ENCODE measurements around the gene TRIP6. TPM values are rescaled to one million over a fixed set of nuclear protein-coding genes. Genes with fewer than 3 reads are reported as not detected.

The TRIP6 gene
- total RNA-seq, 2 experiments from 2014 or later = 22.2 to 31.1 TPM

DNA sequence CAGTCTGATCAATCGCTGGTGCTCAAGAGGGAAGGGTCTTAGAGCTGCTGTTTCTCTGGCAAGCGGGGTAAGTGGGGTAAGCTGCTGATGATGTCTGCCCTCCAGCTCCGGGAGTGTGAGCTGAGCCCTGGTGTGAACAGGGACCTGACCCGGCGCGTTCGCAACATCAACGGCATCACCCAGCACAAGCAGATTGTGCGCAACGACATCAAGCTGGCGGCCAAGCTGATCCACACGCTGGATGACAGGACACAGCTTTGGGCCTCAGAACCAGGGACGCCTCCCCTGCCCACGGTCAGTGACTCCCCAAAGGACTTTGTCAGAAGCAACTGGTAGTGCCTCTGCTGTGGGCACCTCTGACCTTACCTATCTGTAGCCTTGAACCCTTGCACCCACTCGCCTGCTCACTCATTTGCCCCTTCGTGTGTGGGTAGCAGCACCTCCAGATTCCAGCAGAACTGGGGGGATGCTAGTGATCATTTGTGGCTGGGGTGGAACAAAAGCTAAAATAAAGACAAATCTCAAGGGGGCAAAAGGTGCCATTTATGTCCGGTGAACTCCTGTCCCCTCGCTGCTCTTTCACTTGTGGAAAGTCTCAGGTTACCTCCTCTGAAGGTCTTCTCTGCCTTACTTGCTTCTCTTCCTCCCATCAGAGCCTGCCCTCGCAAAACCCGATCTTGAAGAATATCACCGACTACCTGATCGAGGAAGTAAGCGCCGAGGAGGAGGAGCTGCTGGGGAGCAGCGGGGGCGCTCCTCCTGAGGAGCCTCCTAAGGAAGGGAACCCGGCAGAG, 19.2 kb downstream of the TRIP6 start:
- no peak overlapping the region for H3K4me3 Mint-ChIP-seq
- ATAC-seq (no peak), DNase-seq (no peak)
- no peaks in the 10 kb centered on the region for H3K9me3 Mint-ChIP-seq (ENCODE audit: low read depth)
- H3K36me3 Mint-ChIP-seq (ENCODE audit: low read depth) = peaks cover 65% of the 10 kb centered on the region
- H3K27ac Mint-ChIP-seq = peak overlapping the region; percentile 53
- H3K4me1 Mint-ChIP-seq = peaks cover 40% of the 10 kb centered on the region
- ChIA-PET POLR2A (interaction anchor here (5.6 kb wide), 1 partner anchor 11 kb away, joined by 73 read pairs; the partner anchor contains the start of gene SRRT), CTCF (interaction anchor here (0.6 to 3.5 kb wide), 3 partner anchors 9 to 1412 kb away, joined by 3 to 24 read pairs (median 3); partner anchors contain the start of gene SRRT)
- peaks cover 2% of the 10 kb centered on the region for H3K27me3 Mint-ChIP-seq
- intact Hi-C loops (cut with DNase I, micrococcal nuclease) = loop anchor here in 1 of 2 experiments (5.0 kb wide), 2 partner anchors 266 to 281 kb away; partner anchors contain the start of genes AP1S1 and VGF

DNA sequence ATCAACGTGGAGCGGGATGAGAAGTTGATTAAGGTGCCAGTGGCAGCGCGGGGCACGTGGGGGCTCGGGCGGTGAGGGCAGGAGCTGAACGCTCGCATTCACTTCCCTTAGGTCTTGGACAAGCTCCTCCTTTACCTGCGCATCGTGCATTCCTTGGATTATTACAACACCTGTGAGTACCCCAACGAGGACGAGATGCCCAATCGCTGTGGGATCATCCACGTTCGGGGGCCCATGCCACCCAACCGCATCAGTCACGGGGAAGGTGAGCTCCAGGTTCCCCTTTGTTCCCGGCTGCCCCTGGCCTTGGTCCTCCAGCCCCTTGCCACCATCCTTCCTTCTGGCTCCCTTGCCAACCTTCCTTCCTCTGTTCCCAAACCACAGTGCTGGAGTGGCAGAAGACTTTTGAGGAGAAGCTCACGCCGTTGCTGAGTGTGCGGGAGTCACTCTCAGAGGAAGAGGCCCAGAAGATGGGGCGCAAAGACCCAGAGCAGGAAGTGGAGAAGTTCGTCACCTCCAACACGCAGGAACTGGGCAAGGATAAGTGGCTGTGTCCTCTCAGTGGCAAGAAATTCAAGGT, 19.8 kb downstream of the TRIP6 start:
- Mint-ChIP-seq H3K27ac (peak overlapping the region; percentile 91), H3K9me3 (ENCODE audit: low read depth) (no peaks in the 10 kb centered on the region), H3K4me1 (peaks cover 45% of the 10 kb centered on the region), H3K36me3 (ENCODE audit: low read depth) (peaks cover 61% of the 10 kb centered on the region), H3K27me3 (peaks cover 7% of the 10 kb centered on the region), H3K4me3 (peak overlapping the region; percentile 77)
- CTCF ChIA-PET = interaction anchor here (0.7 to 3.5 kb wide), 3 partner anchors 9 to 84 kb away, joined by 3 to 24 read pairs (median 3); partner anchors contain the start of gene SRRT
- no peak for ATAC-seq
- peak; percentile 39 for DNase-seq
- POLR2A ChIA-PET = interaction anchor here (2.0 to 5.6 kb wide), 2 partner anchors 9 to 11 kb away, joined by 9 to 73 read pairs; partner anchors contain the start of gene SRRT
- intact Hi-C loops (cut with DNase I, micrococcal nuclease) = loop anchor here (1.0 to 5.0 kb wide), 3 partner anchors 12 to 280 kb away; partner anchors contain the start of genes AP1S1 (in 1 of the 2), SRRT (in 1 of the 2) and VGF (in 1 of the 2)

DNA sequence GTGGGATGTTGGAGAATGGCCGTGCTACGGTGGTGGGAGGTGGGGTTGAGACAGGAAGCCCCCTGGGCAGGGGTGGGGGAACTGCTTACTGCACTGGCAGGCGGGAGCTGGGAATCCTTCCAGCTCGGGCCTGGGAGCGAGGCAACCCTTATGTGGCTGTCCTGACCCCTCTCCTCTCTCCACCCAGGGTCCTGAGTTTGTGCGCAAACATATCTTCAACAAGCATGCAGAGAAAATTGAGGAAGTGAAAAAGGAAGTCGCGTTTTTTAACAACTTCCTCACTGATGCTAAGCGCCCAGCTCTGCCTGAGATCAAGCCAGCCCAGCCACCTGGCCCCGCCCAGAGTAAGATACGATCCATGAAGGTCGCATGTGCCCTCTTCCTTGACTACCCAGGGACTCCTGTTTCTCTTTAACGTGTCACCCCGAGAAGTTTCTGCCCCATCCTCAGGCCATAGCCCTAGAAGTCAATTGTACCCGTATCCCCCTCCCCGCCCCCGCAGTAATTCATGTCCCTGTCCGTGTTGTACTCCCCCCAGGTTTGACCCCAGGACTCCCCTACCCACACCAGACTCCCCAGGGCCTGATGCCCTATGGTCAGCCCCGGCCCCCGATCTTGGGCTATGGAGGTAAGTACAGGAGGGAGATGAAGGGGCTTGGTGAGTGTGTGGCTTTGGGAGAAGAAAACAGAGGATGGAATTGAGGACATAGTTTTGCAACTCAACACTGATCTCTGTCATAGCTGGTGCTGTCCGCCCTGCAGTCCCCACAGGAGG, 20.5 kb downstream of the TRIP6 start:
- ChIA-PET CTCF (interaction anchor here (0.6 to 3.5 kb wide), 7 partner anchors 8 to 208 kb away, joined by 3 to 24 read pairs (median 4); partner anchors contain the start of genes POP7 and SRRT), POLR2A (interaction anchor here (2.0 to 5.6 kb wide), 2 partner anchors 9 to 12 kb away, joined by 9 to 73 read pairs; partner anchors contain the start of gene SRRT)
- intact Hi-C loops (cut with DNase I, micrococcal nuclease) = loop anchor here (1.0 to 5.0 kb wide), 5 partner anchors 12 to 280 kb away; partner anchors contain the start of genes AP1S1 (in 1 of the 2), SLC12A9 (in 1 of the 2), SRRT (in 1 of the 2) and TRIM56 (in 1 of the 2)
- ATAC-seq = peak; percentile 32
- H3K27me3 Mint-ChIP-seq = peaks cover 11% of the 10 kb centered on the region
- H3K4me3 Mint-ChIP-seq = peak overlapping the region; percentile 77
- H3K27ac Mint-ChIP-seq = peak overlapping the region; percentile 91
- DNase-seq = peak; percentile 72
- H3K9me3 Mint-ChIP-seq (ENCODE audit: low read depth) = no peaks in the 10 kb centered on the region
- H3K4me1 Mint-ChIP-seq = peaks cover 46% of the 10 kb centered on the region
- peaks cover 57% of the 10 kb centered on the region for H3K36me3 Mint-ChIP-seq (ENCODE audit: low read depth)

DNA sequence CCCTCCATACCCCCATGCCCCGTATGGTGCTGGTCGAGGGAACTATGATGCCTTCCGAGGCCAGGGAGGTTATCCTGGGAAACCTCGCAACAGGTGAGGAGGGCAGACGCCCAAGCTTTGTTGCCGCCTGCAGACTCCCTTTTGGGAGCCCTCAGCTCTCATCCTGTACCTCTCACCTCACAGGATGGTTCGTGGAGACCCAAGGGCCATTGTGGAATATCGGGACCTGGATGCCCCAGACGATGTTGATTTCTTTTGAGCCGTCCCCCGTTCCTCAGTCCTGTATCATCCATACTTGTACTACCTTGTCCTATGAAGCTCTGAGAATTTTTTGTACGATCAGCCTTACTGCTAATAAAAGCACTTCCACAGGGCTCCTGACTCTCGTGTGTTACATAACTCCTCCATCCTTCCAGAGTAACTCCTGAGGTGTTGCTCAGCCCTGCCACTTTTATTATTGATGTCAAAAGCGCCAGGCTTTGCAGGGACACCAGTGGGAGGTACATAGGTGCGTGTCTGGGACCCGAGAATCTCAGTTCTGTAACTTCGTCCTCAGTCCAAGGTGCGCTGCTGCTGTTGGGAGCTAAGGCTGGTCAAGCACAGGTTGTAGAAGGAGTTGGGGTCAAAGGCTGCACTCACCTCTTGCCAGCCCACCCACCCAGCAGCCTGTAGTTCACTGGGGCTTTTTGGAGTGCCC, 21.3 kb downstream of the TRIP6 start:
- POLR2A ChIA-PET = interaction anchor here (0.7 to 5.6 kb wide), 3 partner anchors 10 to 1093 kb away, joined by 3 to 73 read pairs (median 9); partner anchors contain the start of gene SRRT
- ATAC-seq (no peak), DNase-seq (peak; percentile 16)

DNA sequence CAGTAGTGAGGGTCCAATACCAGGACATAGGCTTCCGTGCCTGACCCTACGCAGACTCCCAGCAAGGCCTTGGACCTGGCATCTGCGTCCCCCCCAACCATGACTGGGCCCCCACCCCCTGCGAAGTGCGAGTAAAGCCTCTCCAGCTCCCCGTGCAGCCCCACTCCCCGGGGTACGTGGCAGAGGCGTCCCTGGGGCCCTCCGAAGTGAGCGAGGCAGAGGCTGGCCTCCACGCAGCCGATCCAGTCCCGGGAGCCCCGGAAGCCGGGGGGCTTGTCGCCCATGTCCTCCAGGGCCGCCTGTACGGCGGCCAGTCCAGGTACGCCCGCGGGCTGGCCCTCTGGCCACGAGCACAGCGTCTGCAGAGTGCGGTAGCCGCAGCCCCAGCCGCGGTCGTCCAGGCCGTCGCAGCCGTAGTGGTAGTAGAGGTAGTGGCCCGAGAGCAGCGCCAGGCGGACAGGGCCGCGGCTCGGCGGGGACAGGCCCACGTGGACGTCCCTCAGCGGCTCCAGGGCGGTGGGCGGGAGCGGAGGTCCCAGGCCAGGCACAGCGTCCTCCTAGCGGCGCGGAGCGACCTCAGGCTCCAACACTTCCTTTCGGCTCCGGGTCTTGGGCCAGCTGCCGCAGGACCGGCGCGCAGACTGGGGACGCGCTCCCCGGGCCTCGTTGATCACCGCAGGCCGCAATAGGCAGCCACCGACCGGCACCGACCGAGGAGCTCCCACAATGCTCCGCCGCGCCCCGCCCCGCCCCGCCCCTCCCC, 22.0 kb downstream of the TRIP6 start, which contains the start of gene UFSP1:
Gene UFSP1, minus strand, starts transcription at position 728 of the 763 bp plus-strand sequence. Its CDS starts 444 bp downstream, at position 284.
- Mint-ChIP-seq H3K4me1 (peaks cover 42% of the 10 kb centered on the region), H3K9me3 (ENCODE audit: low read depth) (no peaks in the 10 kb centered on the region), H3K27me3 (peaks cover 13% of the 10 kb centered on the region), H3K4me3 (peak within 1 kb of the TSS; percentile 77), H3K36me3 (ENCODE audit: low read depth) (peaks cover 44% of the 10 kb centered on the region), H3K27ac (peak within 1 kb of the TSS; percentile 91)
- intact Hi-C loops (cut with DNase I, micrococcal nuclease) = loop anchor here (1.0 to 5.0 kb wide), 9 partner anchors 14 to 329 kb away; partner anchors contain the start of genes SLC12A9 (in 2 of the 2), AP1S1 (in 1 of the 2), GNB2 (in 1 of the 2) and MOSPD3 (in 1 of the 2)
- ChIA-PET POLR2A (interaction anchor here (0.5 to 5.6 kb wide), 9 partner anchors 9 to 1093 kb away, joined by 3 to 73 read pairs (median 4); partner anchors contain the start of genes FBXO24, LRCH4, POP7 and SLC12A9), CTCF (interaction anchor here (0.6 to 3.5 kb wide), 14 partner anchors 9 to 255 kb away, joined by 3 to 24 read pairs (median 6); partner anchors contain the start of genes POP7, SLC12A9 and SRRT)
- ATAC-seq = peak; percentile 41
- DNase-seq = peak; percentile 37

More for the DNA sequence above, 21.3 kb downstream of the TRIP6 start:
- intact Hi-C loops (cut with DNase I, micrococcal nuclease) = loop anchor here (2.0 to 5.0 kb wide), 4 partner anchors 36 to 279 kb away; partner anchors contain the start of genes AP1S1 (in 1 of the 2), SLC12A9 (in 1 of the 2), TRIM56 (in 1 of the 2) and VGF (in 1 of the 2)
- Mint-ChIP-seq H3K36me3 (ENCODE audit: low read depth) (peaks cover 51% of the 10 kb centered on the region), H3K9me3 (ENCODE audit: low read depth) (no peaks in the 10 kb centered on the region), H3K4me1 (peaks cover 42% of the 10 kb centered on the region), H3K27ac (peak overlapping the region; percentile 91), H3K4me3 (peak overlapping the region; percentile 77), H3K27me3 (peaks cover 11% of the 10 kb centered on the region)
- CTCF ChIA-PET = interaction anchor here (0.6 to 3.5 kb wide), 8 partner anchors 9 to 208 kb away, joined by 3 to 24 read pairs (median 4); partner anchors contain the start of genes POP7, SLC12A9 and SRRT

DNA sequence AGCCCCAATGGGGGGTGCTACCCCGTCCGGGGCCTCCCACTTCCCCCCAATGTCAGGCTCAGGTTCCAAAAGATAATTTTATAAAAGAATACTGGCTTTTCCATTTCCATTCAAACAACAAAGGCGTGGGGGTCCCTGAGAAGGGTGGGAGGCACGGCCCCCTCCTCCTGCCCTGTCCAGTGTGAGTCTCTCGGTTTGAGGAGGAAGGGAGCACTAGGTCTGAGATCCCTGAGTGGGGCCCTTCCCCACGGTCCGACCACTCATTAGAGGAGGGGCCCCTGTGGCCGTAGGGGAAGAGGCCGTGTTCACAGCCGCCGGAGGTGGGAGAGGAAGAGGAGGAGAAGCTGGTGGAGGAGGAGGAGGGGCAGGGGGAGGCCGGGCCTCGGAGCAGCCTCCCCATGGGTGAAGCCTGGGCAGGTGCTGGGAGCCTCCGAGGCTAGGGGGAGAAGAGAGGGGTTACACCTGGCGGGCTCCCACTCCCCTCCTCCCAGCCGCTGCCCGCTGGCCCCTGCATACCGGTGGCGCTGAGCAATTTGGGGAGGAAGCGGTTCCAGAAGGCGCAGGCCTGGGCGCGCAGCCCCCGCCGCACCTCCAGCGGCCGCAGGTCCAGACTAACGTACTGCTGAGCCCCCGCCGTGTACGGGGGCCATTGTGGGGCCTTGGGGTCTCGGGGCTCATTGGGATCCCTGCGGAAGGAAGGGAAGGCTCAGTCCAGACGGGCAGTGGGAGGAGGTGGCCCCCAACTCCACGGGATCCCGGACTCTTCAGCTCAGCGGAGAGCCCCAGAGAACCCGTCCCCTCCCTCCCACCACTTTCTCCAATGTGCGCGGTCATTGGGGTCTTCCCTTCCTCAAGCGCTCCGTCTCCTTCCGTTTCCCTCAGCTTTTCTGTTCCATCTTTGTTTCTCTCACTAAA, 23.7 kb downstream of the TRIP6 start:
- Mint-ChIP-seq H3K36me3 (ENCODE audit: low read depth) (peaks cover 29% of the 10 kb centered on the region), H3K27me3 (peaks cover 15% of the 10 kb centered on the region), H3K9me3 (ENCODE audit: low read depth) (no peaks in the 10 kb centered on the region), H3K4me3 (peak overlapping the region; percentile 77), H3K27ac (no peak overlapping the region), H3K4me1 (peaks cover 38% of the 10 kb centered on the region)
- POLR2A ChIA-PET = interaction anchor here (0.6 to 5.6 kb wide), 10 partner anchors 15 to 264 kb away, joined by 3 to 73 read pairs (median 4); partner anchors contain the start of genes POP7, SLC12A9 and SRRT
- ATAC-seq (no peak), DNase-seq (peak; percentile 25)
- CTCF ChIA-PET = interaction anchor here (0.6 to 1.4 kb wide), 2 partner anchors 90 to 104 kb away, joined by 3 to 6 read pairs; no protein-coding TSS in a partner anchor
- intact Hi-C loops (cut with DNase I, micrococcal nuclease) = no loop called here

DNA sequence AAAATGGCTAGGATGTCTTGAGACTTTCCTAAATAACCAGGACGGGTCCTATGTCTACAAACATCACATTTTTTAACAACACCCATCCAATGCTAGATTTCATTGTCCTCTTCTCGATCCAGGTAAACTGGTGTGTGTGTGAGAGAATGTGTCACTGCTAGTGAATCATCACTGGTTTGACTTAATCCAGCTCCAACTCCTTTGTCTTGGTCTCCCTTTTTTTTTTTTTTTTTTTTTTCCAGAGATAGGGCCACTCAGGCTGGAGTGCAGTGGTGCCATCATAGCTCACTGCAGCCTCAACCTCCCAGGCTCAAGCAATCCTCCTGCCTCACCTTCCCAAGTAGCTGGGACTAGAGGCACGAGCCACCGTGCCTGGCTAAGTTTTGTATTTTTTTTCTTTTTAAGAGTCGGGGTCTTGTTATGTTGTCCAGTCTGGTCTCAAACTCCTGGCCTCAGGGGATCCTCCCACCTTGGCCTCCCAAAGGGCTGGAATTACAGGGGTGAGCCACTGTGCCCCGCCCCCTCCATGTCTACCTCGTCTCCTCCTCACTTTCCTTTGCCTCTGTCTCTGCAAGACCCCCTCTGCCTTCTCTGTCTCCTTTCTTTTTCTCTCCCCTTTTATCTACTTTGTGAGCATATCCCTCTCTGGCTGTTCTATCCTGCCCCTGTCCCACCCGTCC, 24.5 kb downstream of the TRIP6 start:
- H3K27ac Mint-ChIP-seq = no peak overlapping the region
- intact Hi-C loops (cut with DNase I, micrococcal nuclease) = no loop called here

More for the DNA sequence above, 24.5 kb downstream of the TRIP6 start:
- H3K4me1 Mint-ChIP-seq = peaks cover 39% of the 10 kb centered on the region
- peak overlapping the region; percentile 52 for H3K4me3 Mint-ChIP-seq
- POLR2A ChIA-PET = interaction anchor here (0.6 to 0.7 kb wide), 4 partner anchors 40 to 210 kb away, joined by 3 to 4 read pairs (median 4); partner anchors contain the start of gene SLC12A9
- DNase-seq = no peak
- H3K36me3 Mint-ChIP-seq (ENCODE audit: low read depth) = peaks cover 21% of the 10 kb centered on the region
- no peaks in the 10 kb centered on the region for H3K9me3 Mint-ChIP-seq (ENCODE audit: low read depth)
- no peak for ATAC-seq
- peaks cover 21% of the 10 kb centered on the region for H3K27me3 Mint-ChIP-seq
- CTCF ChIA-PET = interaction anchor here (0.6 kb wide), 1 partner anchor 105 kb away, joined by 3 read pairs; no protein-coding TSS in a partner anchor
